NB4 (cell line): ENCODE results near the gene SLC5A2.

Source experiments
- DNase-seq: peaks from one replicate; pipeline ENCODE4 v3.0.0; 2010; ENCODE audit warnings: low read depth
- H3K4me3 ChIP-seq: one replicate; pipeline ENCODE4 v1.5.1; 2011; ENCODE audit warnings: mild to moderate bottlenecking, low read depth, low read length, moderate library complexity
- CTCF ChIP-seq: IDR thresholded peaks from one replicate; pipeline ENCODE4 v1.5.1; 2012; ENCODE audit warnings: low read depth, low read length
- MAX ChIP-seq: IDR thresholded peaks from 2 replicates; pipeline ENCODE4 v1.6.1; 2011; ENCODE audit warnings: low read depth, low read length
- MYC ChIP-seq: IDR thresholded peaks from 2 replicates; pipeline ENCODE4 v1.6.1; 2011; ENCODE audit warnings: low read depth, low read length
- POLR2A ChIP-seq: IDR thresholded peaks from 2 replicates; pipeline ENCODE4 v1.6.1; 2011; ENCODE audit warnings: mild to moderate bottlenecking; ENCODE audit not compliant: insufficient read length; ENCODE audit errors: extremely low read depth

The SLC5A2 gene

DNA sequence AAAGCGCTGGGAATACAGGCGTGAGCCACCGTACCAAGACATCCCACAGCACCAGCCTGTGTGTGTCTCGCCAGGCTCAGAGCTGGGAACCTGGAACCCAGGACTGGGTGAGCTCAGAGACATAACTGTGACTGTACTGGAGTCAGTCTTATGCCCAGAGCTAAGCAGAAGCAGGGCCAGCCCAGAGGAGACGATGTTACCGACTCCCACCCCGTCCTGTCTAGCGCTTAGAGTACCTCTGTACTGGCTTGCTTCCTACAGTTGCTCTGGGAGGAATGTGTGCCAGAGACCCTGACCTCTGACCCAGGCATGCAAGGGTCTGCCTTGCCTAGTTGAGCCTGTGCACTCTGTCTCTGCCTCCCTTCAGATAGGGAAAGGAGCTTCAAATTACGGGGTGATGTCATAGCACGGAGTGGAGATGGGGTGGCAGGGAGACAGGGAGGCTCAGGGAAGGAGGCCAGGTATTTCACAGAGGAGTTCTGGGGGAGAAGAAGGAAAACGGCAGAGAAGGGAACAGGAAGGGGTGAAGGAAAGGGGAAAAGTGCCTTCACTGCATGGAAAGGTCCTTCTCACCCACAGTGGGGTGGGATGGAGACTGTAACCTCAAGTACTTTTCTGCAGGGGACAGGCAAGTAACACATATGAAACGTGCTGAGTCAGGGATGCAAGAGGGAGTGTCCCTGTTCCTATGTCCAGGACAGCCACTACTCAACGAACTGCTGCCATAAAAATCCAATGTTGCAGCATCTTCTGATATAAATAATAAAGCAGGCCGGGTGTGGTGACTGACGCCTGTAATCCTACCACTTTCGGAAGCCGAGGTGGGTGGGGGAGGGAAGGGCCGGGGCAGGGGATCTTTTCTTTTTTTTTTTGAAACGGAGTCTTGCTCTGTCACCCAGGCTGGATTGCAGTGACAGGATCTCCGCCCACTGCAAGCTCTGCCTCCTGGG, 29.4 kb upstream of the SLC5A2 start:
- no peak overlapping the region for H3K4me3 ChIP-seq
- TF ChIP-seq CTCF (no peak), MAX (no peak), MYC (no peak), POLR2A (no peak)
- peak; percentile 40 for DNase-seq

GRCh38 chr16:31455601-31456314, 27.2 kb upstream of the SLC5A2 start:
- TF ChIP-seq POLR2A (no peak), MYC (no peak), MAX (peak; percentile 41; the same call in 1 of the 2 replicates), CTCF (peak; percentile 62)
- H3K4me3 ChIP-seq: peak overlapping the region; percentile 32
- DNase-seq: peak; percentile 64

DNA sequence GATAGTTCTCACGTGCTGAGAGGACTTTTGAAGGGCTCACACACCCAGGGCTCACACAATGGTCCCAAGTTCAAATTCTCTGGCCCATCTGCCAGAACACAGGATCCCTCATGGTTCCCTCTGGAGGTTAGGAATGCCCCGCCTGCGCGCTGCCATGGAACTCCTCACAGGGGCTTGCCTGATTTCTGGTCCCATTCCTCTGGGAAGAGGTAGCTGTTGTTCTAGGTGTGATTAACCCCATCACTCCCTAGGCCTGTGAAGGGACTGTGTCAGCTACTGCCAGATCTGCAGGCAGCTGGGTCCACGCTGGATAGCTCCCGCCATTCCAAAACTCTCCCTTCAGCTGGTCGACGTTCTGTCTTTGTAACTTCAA, 25.9 kb upstream of the SLC5A2 start:
- DNase-seq: no peak
- H3K4me3 ChIP-seq: peak overlapping the region; percentile 94
- no peak for TF ChIP-seq CTCF
- no peak for TF ChIP-seq POLR2A
- TF ChIP-seq MYC: no peak
- no peak for TF ChIP-seq MAX

DNA sequence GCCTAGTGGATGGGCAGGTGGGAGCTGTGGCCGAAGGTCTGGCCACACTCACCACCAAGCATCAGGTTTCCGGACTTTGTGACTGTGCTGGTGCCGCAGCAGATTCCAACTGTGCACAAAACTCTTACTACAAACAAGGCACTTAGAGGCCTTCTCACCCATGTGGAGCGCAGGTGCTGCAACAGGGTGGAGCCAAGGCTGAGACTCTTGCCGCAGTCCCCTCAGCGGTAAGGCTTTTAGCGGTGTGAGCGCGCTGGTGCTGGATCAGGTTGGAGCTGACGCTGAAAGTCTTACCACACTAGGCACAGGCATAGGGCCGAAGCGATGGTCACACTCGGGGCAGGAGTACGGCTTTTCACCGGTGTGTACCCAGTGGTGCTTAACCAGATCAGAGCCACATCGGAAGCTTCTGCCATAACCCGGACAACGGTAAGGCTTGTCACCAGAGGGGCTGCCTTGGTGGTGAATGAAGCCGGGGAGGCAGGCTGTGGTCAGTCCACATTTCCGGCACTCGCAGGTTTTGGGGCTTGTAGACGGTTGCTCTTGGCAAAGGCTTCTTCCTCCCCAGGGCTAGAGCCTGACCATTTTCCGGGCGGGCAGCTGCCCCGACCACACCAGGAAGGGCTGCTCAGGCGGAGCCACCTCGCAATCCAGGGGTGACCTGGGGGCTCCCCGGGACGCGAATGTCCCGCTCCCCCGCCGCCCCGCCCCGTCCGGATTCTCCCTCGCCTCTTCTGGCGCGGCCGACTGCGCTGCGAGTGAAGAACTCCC, 24.7 kb upstream of the SLC5A2 start:
- peak overlapping the region; percentile 94 for H3K4me3 ChIP-seq
- DNase-seq: peak; percentile 95
- TF ChIP-seq POLR2A (peak; percentile 58), MYC (peak; percentile 65), MAX (peak; percentile 72), CTCF (peak; percentile 20)

GRCh38 chr16:31458844-31459686, 23.9 kb upstream of the SLC5A2 start, which contains the start of gene ARMC5:
TSS of gene ARMC5 (plus strand) at chr16:31459501. CDS start at chr16:31459525, 24 bp downstream.
- DNase-seq: peak; percentile 99
- TF ChIP-seq CTCF: peak; percentile 52
- TF ChIP-seq POLR2A: peak; percentile 85
- TF ChIP-seq MYC: peak; percentile 96
- TF ChIP-seq MAX: peak; percentile 91
- peak within 1 kb of the TSS; percentile 94 for H3K4me3 ChIP-seq
